Measurements from ENCODE around the gene WNT16.

The WNT16 gene

GRCh38 chr7:121344497-121344896, 15.7 kb downstream of the WNT16 start:
- no peaks in the 10 kb centered on the region for H3F3A ChIP-seq (ENCODE audit: low read depth)
- no peaks in the 10 kb centered on the region for H3K4me1 ChIP-seq (ENCODE audit: insufficient read depth, low read length, poor library complexity, severe bottlenecking)
- H3K9me2 ChIP-seq (replicated peaks; ENCODE audit: low read depth, low read length) = no peaks in the 10 kb centered on the region
- no peak overlapping the region for H2AFZ ChIP-seq (ENCODE audit: low read length)
- H3K9ac ChIP-seq (ENCODE audit: low read depth, low read length, poor library complexity, severe bottlenecking) = no peak overlapping the region
- no peaks in the 10 kb centered on the region for H4K20me1 ChIP-seq (ENCODE audit: insufficient read depth, low read length, poor library complexity, severe bottlenecking)
- no peak overlapping the region for H3K4me3 ChIP-seq (ENCODE audit: low read length, poor library complexity, severe bottlenecking)
- H3K79me2 ChIP-seq (ENCODE audit: insufficient read depth, low read length) = no peaks in the 10 kb centered on the region
- no peaks in the 10 kb centered on the region for H3K27me3 ChIP-seq (ENCODE audit: insufficient read depth, low read length, poor library complexity, severe bottlenecking)
- H3K4me2 ChIP-seq (ENCODE audit: low read depth, low read length, poor library complexity, severe bottlenecking) = no peak overlapping the region
- H3K36me3 ChIP-seq (ENCODE audit: insufficient read depth, low read length) = peaks cover 5% of the 10 kb centered on the region; the same call in 1 of the 2 replicates
- H3K9me3 ChIP-seq (ENCODE audit: insufficient read depth, low read depth, low read length) = no peaks in the 10 kb centered on the region
- TF ChIP-seq EZH2phosphoT487 (IDR thresholded peaks at IDR 0.05; ENCODE audit: borderline replicate concordance) = no peak
- TF ChIP-seq CTCF (conservative IDR thresholded peaks at IDR 0.05; ENCODE audit: low read length) = no peak

DNA sequence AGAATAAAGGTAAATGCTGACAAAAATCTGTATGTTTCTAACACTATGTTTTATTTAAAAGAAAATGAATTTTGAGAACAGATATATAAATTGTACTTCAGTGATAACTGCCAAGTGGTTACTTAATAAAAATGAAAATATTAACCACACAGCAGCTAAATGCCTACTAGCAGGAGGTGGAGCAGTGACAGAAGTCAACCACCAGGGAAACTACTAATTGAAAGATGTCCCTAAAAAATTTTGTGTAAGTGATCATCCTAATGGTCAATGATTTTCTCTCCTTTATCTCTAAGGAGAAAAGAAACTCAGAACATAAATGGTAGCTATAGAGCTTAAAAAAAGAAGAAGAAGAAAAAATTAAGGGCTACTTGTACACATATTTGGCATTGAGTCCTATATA, 22.9 kb downstream of the WNT16 start:
- Histone ChIP-seq H3K27me3 (ENCODE audit: insufficient read depth, low read length, poor library complexity, severe bottlenecking) (no peaks in the 10 kb centered on the region), H3K9ac (ENCODE audit: low read depth, low read length, poor library complexity, severe bottlenecking) (no peak overlapping the region), H3F3A (ENCODE audit: low read depth) (no peaks in the 10 kb centered on the region), H3K79me2 (ENCODE audit: insufficient read depth, low read length) (no peaks in the 10 kb centered on the region), H3K36me3 (ENCODE audit: insufficient read depth, low read length) (peaks cover 14% of the 10 kb centered on the region; the same call in 1 of the 2 replicates), H3K4me3 (ENCODE audit: low read length, poor library complexity, severe bottlenecking) (no peak overlapping the region), H3K4me2 (ENCODE audit: low read depth, low read length, poor library complexity, severe bottlenecking) (no peak overlapping the region), H4K20me1 (ENCODE audit: insufficient read depth, low read length, poor library complexity, severe bottlenecking) (no peaks in the 10 kb centered on the region), H3K9me2 (replicated peaks; ENCODE audit: low read depth, low read length) (no peaks in the 10 kb centered on the region), H2AFZ (ENCODE audit: low read length) (no peak overlapping the region), H3K9me3 (ENCODE audit: insufficient read depth, low read depth, low read length) (no peaks in the 10 kb centered on the region), H3K4me1 (ENCODE audit: insufficient read depth, low read length, poor library complexity, severe bottlenecking) (peaks cover 8% of the 10 kb centered on the region)
- TF ChIP-seq EZH2phosphoT487 (IDR thresholded peaks at IDR 0.05; ENCODE audit: borderline replicate concordance) (no peak), CTCF (conservative IDR thresholded peaks at IDR 0.05; ENCODE audit: low read length) (peak; percentile 33; the same call in 1 of the 2 replicates)

DNA sequence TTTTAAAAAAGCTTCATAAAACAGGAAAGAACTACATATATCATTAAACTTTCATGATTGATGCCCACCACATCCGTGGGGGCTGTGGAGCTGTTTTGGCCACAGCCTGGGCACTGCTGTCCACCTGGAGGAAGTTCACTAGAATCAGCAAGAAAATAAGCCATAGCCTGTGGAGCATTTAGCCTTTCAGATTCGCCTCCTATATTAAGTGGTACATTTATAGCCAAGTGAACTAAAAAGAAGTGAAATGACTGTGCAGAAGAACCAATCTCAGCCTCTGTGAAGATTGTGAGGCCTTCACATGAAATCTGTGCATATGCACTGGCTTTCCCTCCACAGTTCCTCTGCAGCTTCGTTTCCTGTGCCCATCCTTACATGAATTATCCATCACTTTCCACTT, 23.5 kb downstream of the WNT16 start:
- no peak overlapping the region for H2AFZ ChIP-seq (ENCODE audit: low read length)
- no peaks in the 10 kb centered on the region for H3K9me3 ChIP-seq (ENCODE audit: insufficient read depth, low read depth, low read length)
- H3K9ac ChIP-seq (ENCODE audit: low read depth, low read length, poor library complexity, severe bottlenecking) = no peak overlapping the region
- no peaks in the 10 kb centered on the region for H4K20me1 ChIP-seq (ENCODE audit: insufficient read depth, low read length, poor library complexity, severe bottlenecking)
- H3K36me3 ChIP-seq (ENCODE audit: insufficient read depth, low read length) = peaks cover 9% of the 10 kb centered on the region; the same call in 1 of the 2 replicates
- no peaks in the 10 kb centered on the region for H3K79me2 ChIP-seq (ENCODE audit: insufficient read depth, low read length)
- no peak overlapping the region for H3K4me2 ChIP-seq (ENCODE audit: low read depth, low read length, poor library complexity, severe bottlenecking)
- H3F3A ChIP-seq (ENCODE audit: low read depth) = no peaks in the 10 kb centered on the region
- H3K4me1 ChIP-seq (ENCODE audit: insufficient read depth, low read length, poor library complexity, severe bottlenecking) = peaks cover 8% of the 10 kb centered on the region
- no peaks in the 10 kb centered on the region for H3K27me3 ChIP-seq (ENCODE audit: insufficient read depth, low read length, poor library complexity, severe bottlenecking)
- H3K4me3 ChIP-seq (ENCODE audit: low read length, poor library complexity, severe bottlenecking) = no peak overlapping the region
- H3K9me2 ChIP-seq (replicated peaks; ENCODE audit: low read depth, low read length) = no peaks in the 10 kb centered on the region
- TF ChIP-seq CTCF (conservative IDR thresholded peaks at IDR 0.05; ENCODE audit: low read length) (no peak), EZH2phosphoT487 (IDR thresholded peaks at IDR 0.05; ENCODE audit: borderline replicate concordance) (no peak)

All from Loucy (cell line).